HG03045 (cell line): ENCODE data around the gene GAMT.

Experiments used
- ATAC-seq: cut with Tn5 transposase; IDR thresholded peaks from one replicate; pipeline ENCODE4 v1.9.1; 2021; ENCODE audit warnings: mild to moderate bottlenecking, moderate library complexity; ENCODE audit not compliant: unreplicated experiment

Gene GAMT

GRCh38 chr19:1387684-1388636, 13.4 kb downstream of the GAMT start:
- no peak for ATAC-seq

- no peak for ATAC-seq
Measured at GRCh38 chr19:1386945-1387683, 14.2 kb downstream of the GAMT start.

- ATAC-seq: no peak
Measured at GRCh38 chr19:1385816-1386215, 15.5 kb downstream of the GAMT start.

- ATAC-seq: no peak
Measured at GRCh38 chr19:1384478-1385110, 16.7 kb downstream of the GAMT start.

GRCh38 chr19:1384085-1384462, 17.3 kb downstream of the GAMT start:
- peak; percentile 1 for ATAC-seq

GRCh38 chr19:1383312-1384084, 17.8 kb downstream of the GAMT start, which contains the start of gene NDUFS7:
Gene NDUFS7, plus strand, starts transcription at chr19:1383907. Its CDS starts 20 bp downstream, at chr19:1383927.
- peak; percentile 75 for ATAC-seq

- ATAC-seq: no peak
Measured at GRCh38 chr19:1383017-1383311, 18.4 kb downstream of the GAMT start.

GRCh38 chr19:1382250-1382649, 19.1 kb downstream of the GAMT start:
- no peak for ATAC-seq

- no peak for ATAC-seq
Measured at GRCh38 chr19:1379961-1380489, 21.3 kb downstream of the GAMT start.

GRCh38 chr19:1379126-1379905, 22.0 kb downstream of the GAMT start:
- no peak for ATAC-seq

- no peak for ATAC-seq
Measured at GRCh38 chr19:1377965-1378785, 23.2 kb downstream of the GAMT start.

- no peak for ATAC-seq
Measured at GRCh38 chr19:1377176-1377964, 24.0 kb downstream of the GAMT start.

GRCh38 chr19:1376415-1376805, 24.9 kb downstream of the GAMT start:
- no peak for ATAC-seq

- no peak for ATAC-seq
Measured at GRCh38 chr19:1374250-1374577, 27.1 kb downstream of the GAMT start.

- no peak for ATAC-seq
Measured at GRCh38 chr19:1373534-1374249, 27.6 kb downstream of the GAMT start.

- ATAC-seq: no peak
Measured at GRCh38 chr19:1373042-1373533, 28.3 kb downstream of the GAMT start.

- no peak for ATAC-seq
Measured at GRCh38 chr19:1370579-1371361, 30.6 kb downstream of the GAMT start.
